NK-92 (cell line): ENCODE results near the gene ZNF800.

Source experiments
- DNase-seq: peaks from one replicate; lab custom pipeline; 2025; ENCODE audit not compliant: unreplicated experiment; lab: John Stamatoyannopoulos, UW

Gene ZNF800

DNA sequence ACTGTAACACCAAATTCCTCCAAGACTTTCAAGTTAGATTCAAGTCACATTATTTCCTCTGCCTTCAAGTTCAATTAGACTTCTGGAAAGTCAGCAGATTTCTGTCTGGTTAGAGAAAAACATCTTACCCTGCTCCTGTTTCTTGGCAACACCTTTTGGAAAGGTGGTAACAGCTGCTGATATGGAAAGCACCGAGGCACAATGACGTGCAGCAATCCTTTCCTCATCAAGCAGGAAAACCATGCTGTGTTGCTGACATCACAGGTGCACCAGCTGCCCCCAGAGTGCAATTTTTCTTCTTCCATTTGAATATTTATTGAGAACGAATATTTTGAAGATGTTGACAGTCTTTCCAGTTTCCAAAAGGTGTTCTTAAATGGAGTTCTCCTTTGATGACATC is 41.9 kb downstream of the ZNF800 start:
- DNase-seq = no peak

DNA sequence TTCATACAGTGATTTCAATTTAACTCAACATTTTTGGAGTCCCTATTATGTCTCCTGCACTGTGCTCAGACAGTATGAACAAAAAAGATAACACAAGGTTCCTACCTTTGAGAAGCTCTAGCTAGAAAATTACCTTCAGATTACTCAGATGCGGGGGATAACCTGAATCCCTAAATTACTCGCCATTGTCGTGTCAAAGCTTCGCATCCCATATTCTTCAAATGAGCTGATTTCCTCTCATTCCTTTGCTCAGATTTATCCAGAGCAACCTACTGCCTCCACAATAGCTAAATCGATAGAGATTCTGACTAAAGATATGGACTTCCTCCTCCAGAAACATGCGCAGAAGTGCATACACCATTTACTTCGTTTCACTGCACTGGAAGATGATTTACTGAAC is 42.6 kb downstream of the ZNF800 start:
- no peak for DNase-seq

DNA sequence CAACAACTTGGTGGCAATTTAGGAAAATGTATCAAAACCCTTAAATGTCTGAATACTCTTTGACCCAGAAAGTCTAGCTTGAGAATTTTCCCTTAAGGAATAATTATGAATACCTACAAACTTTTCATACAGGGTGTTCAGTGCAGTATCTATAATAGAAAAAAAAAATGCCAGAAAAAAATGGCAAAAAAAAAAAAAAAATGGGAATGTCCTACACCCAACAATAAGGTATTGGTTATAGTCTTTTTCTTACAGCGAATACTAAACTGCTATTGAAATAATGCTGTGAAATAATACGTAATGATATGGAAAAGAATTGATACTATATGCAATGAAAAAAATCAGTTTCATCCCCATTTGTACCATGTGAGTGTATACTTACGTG is 44.3 kb downstream of the ZNF800 start:
- no peak for DNase-seq

DNA sequence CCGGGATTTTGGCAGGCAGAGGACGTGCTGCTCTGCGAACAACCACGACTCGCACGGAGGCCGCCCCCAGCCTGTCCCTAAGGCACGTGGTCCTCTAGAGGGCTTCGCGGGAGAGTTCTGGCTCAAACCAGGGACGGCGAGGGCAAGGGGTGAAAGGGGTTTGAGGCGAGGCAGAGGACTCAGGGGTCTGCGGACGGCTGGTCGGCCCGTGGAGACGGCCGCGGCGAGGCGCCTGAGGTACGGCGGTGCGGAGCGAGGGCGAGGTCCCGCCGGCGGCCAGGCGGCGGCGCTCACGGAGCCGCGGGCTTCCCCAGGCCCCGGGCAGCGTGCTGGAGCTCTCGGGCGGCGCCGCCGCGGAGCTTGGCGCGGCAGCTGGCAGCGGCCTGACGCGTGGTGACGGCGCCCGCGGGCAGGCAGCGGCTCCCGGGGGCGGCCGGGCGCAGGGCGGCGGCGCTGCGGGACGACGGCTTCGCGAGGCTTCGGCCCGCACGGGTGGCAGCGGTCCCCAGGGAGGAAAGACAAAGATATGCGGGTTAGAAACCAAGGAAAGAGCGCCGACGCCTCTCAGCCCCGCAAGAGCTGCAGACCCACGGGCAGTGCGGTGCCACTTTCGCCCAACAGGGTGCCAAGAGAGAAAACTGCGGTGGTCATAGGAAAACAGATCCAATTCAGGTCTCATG is 44.8 kb downstream of the ZNF800 start:
- DNase-seq = no peak

DNA sequence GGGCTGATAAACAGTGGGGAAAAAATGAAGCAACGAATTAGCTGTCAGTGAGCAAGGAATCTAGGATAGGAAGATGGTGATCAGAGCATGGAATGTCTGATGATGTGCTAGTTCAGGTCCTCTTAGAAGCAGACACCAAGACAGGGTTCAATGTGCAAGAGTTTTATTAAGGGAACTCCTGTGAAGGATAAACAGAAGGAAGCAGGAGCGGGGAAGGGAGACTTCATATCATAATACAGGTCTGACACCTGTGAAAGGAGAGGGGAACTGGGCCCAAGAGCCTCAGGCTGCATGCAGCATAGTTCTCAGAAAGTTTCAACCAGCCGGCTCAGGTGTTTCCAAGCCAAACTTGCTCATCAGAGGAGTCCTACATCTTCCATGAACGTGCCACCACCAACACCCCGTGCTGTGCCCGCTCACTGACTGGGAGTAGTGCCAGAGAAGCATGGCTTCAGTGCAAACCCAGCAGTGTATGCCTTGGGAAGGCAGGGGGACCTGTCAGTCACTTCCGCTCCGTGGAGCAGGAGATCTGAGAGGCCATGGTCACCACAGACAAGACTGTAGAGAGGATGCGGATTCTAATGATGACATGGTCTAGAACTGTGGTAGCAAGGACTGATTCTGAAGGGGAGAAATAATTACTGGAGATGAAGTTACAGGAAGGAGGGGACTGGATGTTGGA is 45.8 kb downstream of the ZNF800 start:
- DNase-seq = no peak

DNA sequence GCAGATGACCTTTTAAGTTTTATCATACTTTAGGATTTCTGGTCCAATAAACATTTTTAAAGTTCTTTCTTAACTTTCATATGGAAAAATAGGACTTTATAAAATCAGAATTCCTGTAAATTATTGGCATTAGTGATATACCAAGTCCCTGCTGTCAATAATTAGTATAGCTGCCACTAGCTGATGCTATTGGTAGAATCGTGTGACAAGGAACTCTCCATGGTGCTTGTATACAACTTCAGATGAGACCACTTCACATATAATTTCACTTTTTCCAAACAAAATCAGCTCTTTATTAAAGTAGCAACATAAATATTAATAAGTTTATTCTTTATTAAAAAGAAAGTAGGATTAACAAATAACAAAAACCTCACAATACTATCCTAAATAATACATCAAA is 49.9 kb downstream of the ZNF800 start:
- DNase-seq = no peak

DNA sequence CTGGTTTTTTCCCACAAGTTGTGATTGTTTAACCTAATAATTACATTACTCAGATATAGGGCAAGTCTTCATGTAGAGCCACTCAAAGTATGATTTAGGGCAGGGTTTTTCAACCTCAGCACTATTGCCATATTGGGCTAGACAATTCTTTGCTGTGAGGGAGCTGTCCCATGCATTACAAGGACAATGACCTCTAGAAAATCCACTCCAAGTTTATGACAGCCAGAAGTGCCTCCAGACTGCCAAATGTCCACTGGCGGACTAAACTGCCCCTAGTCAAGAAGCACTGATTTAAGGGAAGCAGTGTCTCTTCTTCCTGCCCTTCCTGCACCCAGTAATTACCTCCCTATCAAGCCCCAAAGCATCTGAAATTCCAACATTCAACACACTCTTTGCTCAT is 54.4 kb downstream of the ZNF800 start:
- no peak for DNase-seq

DNA sequence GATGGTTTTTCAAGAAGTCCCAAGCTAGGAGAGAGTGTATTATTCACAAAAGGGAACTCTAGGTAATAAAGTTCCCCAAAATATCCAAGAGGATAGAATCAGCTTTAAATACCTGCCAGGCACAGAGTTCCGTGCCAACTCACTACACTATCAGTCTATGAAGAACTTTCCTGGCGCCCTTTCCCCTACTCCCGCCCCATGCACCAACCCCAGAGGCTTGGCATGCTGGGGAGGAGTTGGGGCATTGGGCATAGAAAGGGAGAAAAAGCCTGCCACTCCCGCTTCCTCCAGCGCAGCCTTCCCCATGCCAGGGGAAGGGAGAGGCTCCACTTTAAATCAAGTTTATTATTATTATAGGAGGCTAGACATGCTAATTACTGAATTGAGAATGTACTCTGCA is 54.9 kb downstream of the ZNF800 start:
- no peak for DNase-seq

DNA sequence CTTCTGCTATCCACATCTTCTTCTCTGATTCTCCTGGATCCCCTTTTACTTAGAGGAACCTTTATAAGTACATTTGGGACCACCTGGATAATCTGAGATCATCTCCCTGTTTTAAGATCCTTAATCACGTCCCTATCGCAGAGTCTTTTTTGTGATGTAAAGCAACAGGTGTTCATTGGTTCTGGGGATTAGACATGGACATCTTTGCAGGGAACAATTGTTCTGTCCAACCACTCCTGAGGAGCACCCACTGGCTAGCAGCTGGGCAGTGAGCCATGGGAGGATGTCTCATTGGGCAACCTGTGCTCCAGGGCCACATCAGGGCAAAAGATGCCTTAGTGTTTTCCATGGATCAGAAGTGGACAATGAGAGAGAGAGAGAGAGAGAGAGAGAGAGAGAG is 56.0 kb downstream of the ZNF800 start:
- no peak for DNase-seq

DNA sequence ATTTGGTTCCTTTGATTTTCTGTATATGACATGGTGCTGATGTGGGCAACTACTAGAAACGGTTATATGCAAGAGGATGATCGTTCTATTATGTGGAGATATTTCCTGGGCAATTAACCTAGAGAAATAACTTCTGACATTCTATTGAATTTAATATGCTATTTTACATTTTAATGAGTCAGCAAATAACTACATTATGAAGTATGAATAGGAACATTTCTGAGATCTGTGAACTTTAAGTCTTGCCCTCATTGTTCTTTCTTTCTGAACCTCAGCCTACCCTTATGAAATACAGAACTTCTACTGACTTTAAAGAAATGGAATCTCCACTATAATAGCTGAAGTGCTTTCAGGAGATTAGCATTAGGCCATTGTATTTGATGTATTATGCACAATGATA is 59.6 kb downstream of the ZNF800 start:
- no peak for DNase-seq

DNA sequence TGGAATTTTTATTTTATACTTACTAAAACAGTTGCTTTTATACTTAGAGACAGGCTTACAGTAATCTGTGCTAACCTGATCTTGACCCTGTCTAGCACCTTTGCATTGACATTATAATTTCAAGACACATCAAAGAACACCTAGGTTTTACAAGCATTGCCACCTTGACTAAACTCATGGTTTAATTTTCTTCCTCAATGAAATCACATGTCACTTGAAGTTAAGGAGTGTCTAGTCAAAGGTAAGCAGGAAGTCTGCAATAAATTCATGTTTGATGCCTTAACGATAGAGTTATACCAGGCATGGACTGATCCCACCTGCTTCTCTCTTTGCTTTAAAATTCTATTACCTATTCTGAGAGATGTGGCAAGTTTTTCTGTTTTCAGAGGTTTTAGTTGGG is 62.4 kb downstream of the ZNF800 start:
- DNase-seq = no peak

DNA sequence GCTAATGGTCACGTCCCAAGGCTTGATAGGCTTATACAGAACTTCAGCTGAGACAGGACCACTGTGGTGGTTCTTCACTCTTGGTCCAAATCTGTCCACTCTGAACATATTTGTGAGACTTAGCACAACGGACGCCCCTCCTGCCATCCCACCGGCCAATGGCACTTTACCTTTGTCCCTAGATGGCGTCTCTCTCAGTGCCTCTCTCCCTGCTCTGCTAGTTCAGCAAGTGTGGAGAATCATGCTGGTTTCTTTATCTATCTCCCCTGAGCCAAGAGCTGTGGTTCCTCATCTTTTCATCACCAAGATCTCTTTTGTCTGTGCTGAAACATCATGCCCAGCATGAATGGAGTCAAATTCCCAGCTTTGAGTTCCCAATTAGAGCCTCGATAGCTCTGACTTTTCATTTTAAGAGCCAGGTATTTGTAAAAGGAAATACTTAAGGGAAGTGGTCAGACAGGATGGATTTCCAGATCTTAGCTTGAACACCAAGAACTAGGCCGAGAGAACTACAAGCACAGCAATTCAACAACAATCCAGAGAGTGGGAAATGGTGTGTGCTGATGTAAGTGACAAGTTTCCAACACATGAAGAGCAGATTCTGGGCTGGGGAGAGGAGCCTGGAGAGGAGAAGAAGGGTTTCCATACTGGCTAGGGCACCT is 69.5 kb downstream of the ZNF800 start:
- no peak for DNase-seq

DNA sequence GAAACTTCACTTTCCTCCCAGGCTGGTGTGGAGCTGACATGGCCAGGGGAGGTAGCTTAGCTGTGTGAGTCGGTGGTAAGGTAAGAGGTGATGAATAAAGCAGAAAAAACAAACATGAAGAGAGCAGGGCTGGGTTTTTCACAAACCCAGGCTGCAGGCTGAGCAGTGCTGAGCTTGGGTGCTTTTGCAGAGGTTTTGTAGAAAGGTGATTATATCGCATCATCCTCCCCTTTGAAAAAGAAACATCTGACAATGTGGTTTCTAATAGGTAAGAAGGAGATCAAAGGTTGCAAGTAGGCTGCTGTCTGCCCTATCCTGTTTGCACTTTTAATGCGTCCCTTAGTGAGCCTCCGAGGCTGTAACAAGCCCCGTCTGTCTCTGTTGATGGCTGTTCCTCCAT is 70.2 kb downstream of the ZNF800 start:
- DNase-seq = no peak

DNA sequence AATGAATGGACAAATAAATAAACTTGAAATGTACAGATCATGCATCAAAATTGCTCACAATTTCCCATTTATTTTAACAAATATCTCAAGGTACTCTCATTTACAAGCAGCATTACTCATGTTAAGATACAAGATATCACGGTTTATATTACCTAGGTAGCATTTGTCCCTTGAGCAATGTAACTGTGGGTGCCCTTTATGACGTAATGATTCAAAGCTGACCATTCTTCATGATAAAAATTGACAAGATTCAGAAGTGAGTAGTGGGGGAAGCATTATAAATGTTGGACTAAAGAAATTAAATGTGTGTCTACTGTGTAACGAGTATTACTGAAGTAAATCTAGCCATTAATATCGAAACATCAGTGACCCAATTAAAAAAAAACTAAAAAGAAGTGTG is 71.5 kb downstream of the ZNF800 start:
- DNase-seq = no peak
